Ovary (tissue), 3 donors: ENCODE results near the gene FREY1.

ENCODE experiments used
- CTCF ChIP-seq, 3 donors: fragments of 450-650 bp in 2 of 3; fragments of 200-600 bp in 1 of 3; IDR thresholded peaks; one replicate each; pipeline versions ENCODE4 v1.5.1 to v1.8.0; 2016 to 2022; ENCODE audit warnings: antibody characterized with exemption in 3 of 3, mild to moderate bottlenecking in 1 of 3
- POLR2A ChIP-seq: fragments of 450-650 bp; IDR thresholded peaks from one replicate; pipeline ENCODE4 v1.6.1; 2017; ENCODE audit warnings: antibody characterized with exemption, mild to moderate bottlenecking, moderate library complexity
- donor health status: DM: no; HTN: no; CAD: no.

GRCh38 chr11:45870706-45871105, 36.4 kb downstream of the FREY1 start:
- TF ChIP-seq CTCF (IDR thresholded peaks at IDR 0.05) (no peak), POLR2A (no peak)
